Neural progenitor cell (in vitro differentiated cells): ENCODE results near the gene PTPRT. TPM values are rescaled to one million over a fixed set of nuclear protein-coding genes. Genes with fewer than 3 reads are reported as not detected.

ENCODE experiments used
- DNase-seq: peaks from one replicate; pipeline ENCODE4 v3.0.0-alpha.2; 2016; ENCODE audit warnings: low spot score
- H2AFZ ChIP-seq: fragments of 200-600 bp; sonication (generic); replicated peaks from 2 replicates; pipeline ENCODE4 v1.6.1; 2016; ENCODE audit warnings: antibody characterized with exemption
- H3F3A ChIP-seq: fragments of 200-600 bp; sonication (generic); 2 replicates; pipeline ENCODE4 v1.6.1; 2016; ENCODE audit warnings: antibody characterized with exemption, low read depth
- H3K27ac ChIP-seq: fragments of 200-600 bp; sonication (generic); 2 replicates; pipeline ENCODE4 v1.5.1; 2016; ENCODE audit warnings: mild to moderate bottlenecking
- H3K27me3 ChIP-seq: fragments of 200-600 bp; sonication (generic); 2 replicates; pipeline ENCODE4 v1.6.1; 2016; ENCODE audit warnings: mild to moderate bottlenecking, moderate library complexity
- H3K36me3 ChIP-seq: fragments of 200-600 bp; sonication (generic); 2 replicates; pipeline ENCODE4 v1.5.1; 2016
- H3K4me1 ChIP-seq: fragments of 200-600 bp; sonication (generic); 2 replicates; pipeline ENCODE4 v1.6.1; 2016; ENCODE audit warnings: mixed run types
- H3K4me2 ChIP-seq: fragments of 200-600 bp; sonication (generic); 2 replicates; pipeline ENCODE4 v1.6.1; 2016
- H3K4me3 ChIP-seq: fragments of 200-600 bp; sonication (generic); 2 replicates; pipeline ENCODE4 v1.5.1; 2016
- H3K79me2 ChIP-seq: fragments of 200-600 bp; sonication (generic); 2 replicates; pipeline ENCODE4 v1.6.1; 2016; ENCODE audit warnings: low read depth
- H3K9ac ChIP-seq: fragments of 200-600 bp; sonication (generic); 2 replicates; pipeline ENCODE4 v1.6.1; 2016
- H3K9me3 ChIP-seq: fragments of 200-600 bp; sonication (generic); 2 replicates; pipeline ENCODE4 v1.5.1; 2016; ENCODE audit warnings: low read depth
- H4K20me1 ChIP-seq: fragments of 200-600 bp; sonication (generic); 2 replicates; pipeline ENCODE4 v1.6.1; 2016; ENCODE audit warnings: low read depth
- H3K27ac Mint-ChIP-seq: 3 replicates; pipeline ENCODE4 v1.8.0; 2021; ENCODE audit warnings: mixed read lengths
- H3K27me3 Mint-ChIP-seq: 2 replicates; pipeline ENCODE4 v1.8.0; 2022; ENCODE audit warnings: low read depth, mild to moderate bottlenecking, inconsistent platforms, moderate library complexity, mixed read lengths; ENCODE audit not compliant: insufficient read depth
- H3K36me3 Mint-ChIP-seq: 3 replicates; pipeline ENCODE4 v1.8.0; 2021; ENCODE audit warnings: mixed read lengths
- H3K4me1 Mint-ChIP-seq: 3 replicates; pipeline ENCODE4 v1.8.0; 2021; ENCODE audit warnings: mixed read lengths
- H3K4me3 Mint-ChIP-seq: 3 replicates; pipeline ENCODE4 v1.8.0; 2021; ENCODE audit warnings: mild to moderate bottlenecking, moderate library complexity, mixed read lengths
- H3K9me3 Mint-ChIP-seq: 3 replicates; pipeline ENCODE4 v1.8.0; 2020; ENCODE audit warnings: mixed read lengths
- EZH2 ChIP-seq: fragments of 200-600 bp; sonication (generic); IDR thresholded peaks from 2 replicates; pipeline ENCODE4 v1.6.1; 2017; ENCODE audit warnings: antibody characterized with exemption, mild to moderate bottlenecking, moderate library complexity
- EZH2phosphoT487 ChIP-seq: fragments of 200-600 bp; sonication (generic); IDR thresholded peaks from 2 replicates; pipeline ENCODE4 v1.6.1; 2017; ENCODE audit warnings: antibody characterized with exemption
- total RNA-seq: library from RNA; depleted of rRNA; stranded (reverse); fragments of >200 nt; gene quantifications from 2 replicates; pipeline ENCODE4 v1.2.3, GENCODE V29; 2015; ENCODE audit warnings: low replicate concordance
- TF ChIP-seq, protein P1 (sequence below): fragments of 200-600 bp; sonication (generic); IDR thresholded peaks from 2 replicates; pipeline ENCODE4 v1.5.1; 2017; ENCODE audit warnings: antibody characterized with exemption, mild to moderate bottlenecking

PTPRT gene
- total RNA-seq, 1 donor from 2014 or later, result 1.1 TPM

- no peaks in the 10 kb centered on the region for H3K9me3 ChIP-seq
- no peaks in the 10 kb centered on the region for H3K4me1 ChIP-seq
- H2AFZ ChIP-seq, result no peak overlapping the region
- no peak overlapping the region for H3K4me3 ChIP-seq
- TF ChIP-seq EZH2phosphoT487 (no peak), EZH2 (no peak)
- TF ChIP-seq, protein P1, sequence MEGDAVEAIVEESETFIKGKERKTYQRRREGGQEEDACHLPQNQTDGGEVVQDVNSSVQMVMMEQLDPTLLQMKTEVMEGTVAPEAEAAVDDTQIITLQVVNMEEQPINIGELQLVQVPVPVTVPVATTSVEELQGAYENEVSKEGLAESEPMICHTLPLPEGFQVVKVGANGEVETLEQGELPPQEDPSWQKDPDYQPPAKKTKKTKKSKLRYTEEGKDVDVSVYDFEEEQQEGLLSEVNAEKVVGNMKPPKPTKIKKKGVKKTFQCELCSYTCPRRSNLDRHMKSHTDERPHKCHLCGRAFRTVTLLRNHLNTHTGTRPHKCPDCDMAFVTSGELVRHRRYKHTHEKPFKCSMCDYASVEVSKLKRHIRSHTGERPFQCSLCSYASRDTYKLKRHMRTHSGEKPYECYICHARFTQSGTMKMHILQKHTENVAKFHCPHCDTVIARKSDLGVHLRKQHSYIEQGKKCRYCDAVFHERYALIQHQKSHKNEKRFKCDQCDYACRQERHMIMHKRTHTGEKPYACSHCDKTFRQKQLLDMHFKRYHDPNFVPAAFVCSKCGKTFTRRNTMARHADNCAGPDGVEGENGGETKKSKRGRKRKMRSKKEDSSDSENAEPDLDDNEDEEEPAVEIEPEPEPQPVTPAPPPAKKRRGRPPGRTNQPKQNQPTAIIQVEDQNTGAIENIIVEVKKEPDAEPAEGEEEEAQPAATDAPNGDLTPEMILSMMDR, result no peak
- H3K36me3 ChIP-seq, result no peaks in the 10 kb centered on the region
- H3K9ac ChIP-seq, result no peak overlapping the region
- H3K4me2 ChIP-seq, result no peak overlapping the region
- H3K27ac ChIP-seq, result no peak overlapping the region
- Mint-ChIP-seq H3K4me3 (no peak overlapping the region), H3K9me3 (no peaks in the 10 kb centered on the region), H3K27ac (no peak overlapping the region), H3K4me1 (peaks cover 2% of the 10 kb centered on the region), H3K27me3 (peaks cover 18% of the 10 kb centered on the region), H3K36me3 (no peaks in the 10 kb centered on the region)
- H4K20me1 ChIP-seq, result no peaks in the 10 kb centered on the region
- H3K27me3 ChIP-seq, result peaks cover 28% of the 10 kb centered on the region
- no peaks in the 10 kb centered on the region for H3K79me2 ChIP-seq
- no peaks in the 10 kb centered on the region for H3F3A ChIP-seq
- DNase-seq, result no peak
These were observed 48.0 kb upstream of the PTPRT start for GRCh38 chr20:43237651-43238168.

DNA sequence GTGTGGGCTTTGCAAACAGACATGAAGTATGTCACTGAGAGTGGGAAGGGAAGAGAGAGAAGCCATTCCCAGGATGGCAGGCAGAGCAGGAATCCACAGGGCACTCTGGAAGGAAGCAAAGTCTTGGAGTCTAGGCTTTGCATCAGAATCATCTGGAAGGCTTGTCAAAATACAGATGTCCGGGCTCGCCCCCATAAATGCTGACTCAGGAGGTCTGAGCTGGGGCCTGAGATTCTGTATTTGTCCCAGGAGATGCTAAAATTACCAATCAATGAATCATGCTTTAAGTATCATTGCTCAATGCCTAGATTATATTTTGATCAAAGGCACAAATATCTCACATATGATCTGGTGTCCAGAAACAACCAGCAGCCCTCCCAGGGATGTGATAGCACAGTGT is 46.3 kb upstream of the PTPRT start:
- Mint-ChIP-seq H3K9me3 (no peaks in the 10 kb centered on the region), H3K36me3 (no peaks in the 10 kb centered on the region), H3K4me1 (peaks cover 9% of the 10 kb centered on the region), H3K27me3 (peaks cover 20% of the 10 kb centered on the region), H3K27ac (no peak overlapping the region), H3K4me3 (no peak overlapping the region)
- H3K4me3 ChIP-seq, result no peak overlapping the region
- H3K27me3 ChIP-seq, result peaks cover 42% of the 10 kb centered on the region
- H3F3A ChIP-seq, result no peaks in the 10 kb centered on the region
- H3K9ac ChIP-seq, result no peak overlapping the region
- no peaks in the 10 kb centered on the region for H3K79me2 ChIP-seq
- H2AFZ ChIP-seq, result no peak overlapping the region
- no peak for DNase-seq
- no peak overlapping the region for H3K27ac ChIP-seq
- no peaks in the 10 kb centered on the region for H3K36me3 ChIP-seq
- TF ChIP-seq, protein P1, result no peak
- TF ChIP-seq EZH2phosphoT487, result no peak
- no peak for TF ChIP-seq EZH2
- no peaks in the 10 kb centered on the region for H3K9me3 ChIP-seq
- H3K4me1 ChIP-seq, result no peaks in the 10 kb centered on the region
- H4K20me1 ChIP-seq, result no peaks in the 10 kb centered on the region
- no peak overlapping the region for H3K4me2 ChIP-seq

DNA sequence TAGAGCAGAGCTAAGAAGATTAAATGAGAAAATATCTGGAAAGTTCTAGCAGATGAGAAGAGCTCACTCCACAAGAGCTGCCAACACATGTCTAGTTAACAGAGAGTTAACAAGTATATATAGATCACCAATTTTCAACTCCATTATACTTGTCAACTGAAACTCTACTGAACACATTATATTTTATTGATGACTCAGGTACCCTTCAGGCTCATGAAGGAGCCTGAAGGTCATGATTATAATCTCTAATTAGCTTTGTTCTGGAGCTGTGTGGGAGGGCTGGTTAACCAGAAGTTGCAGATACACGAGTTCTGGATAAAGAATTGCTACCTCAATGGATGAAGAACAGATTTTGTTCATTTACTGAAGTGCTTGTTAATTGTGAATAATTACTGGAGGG is 42.1 kb upstream of the PTPRT start:
- no peak for TF ChIP-seq EZH2
- TF ChIP-seq EZH2phosphoT487, result no peak
- TF ChIP-seq, protein P1, result no peak
- H3K27ac ChIP-seq, result no peak overlapping the region
- no peaks in the 10 kb centered on the region for H3F3A ChIP-seq
- no peaks in the 10 kb centered on the region for H3K79me2 ChIP-seq
- H3K9ac ChIP-seq, result no peak overlapping the region
- no peaks in the 10 kb centered on the region for H3K9me3 Mint-ChIP-seq
- H3K36me3 ChIP-seq, result no peaks in the 10 kb centered on the region
- peaks cover 9% of the 10 kb centered on the region for H3K4me1 Mint-ChIP-seq
- H3K4me3 Mint-ChIP-seq, result no peak overlapping the region
- no peak overlapping the region for H3K27ac Mint-ChIP-seq
- no peaks in the 10 kb centered on the region for H4K20me1 ChIP-seq
- no peaks in the 10 kb centered on the region for H3K9me3 ChIP-seq
- no peak overlapping the region for H2AFZ ChIP-seq
- H3K36me3 Mint-ChIP-seq, result no peaks in the 10 kb centered on the region
- no peak for DNase-seq
- H3K27me3 Mint-ChIP-seq, result peaks cover 21% of the 10 kb centered on the region
- no peak overlapping the region for H3K4me3 ChIP-seq
- peaks cover 44% of the 10 kb centered on the region for H3K27me3 ChIP-seq
- no peaks in the 10 kb centered on the region for H3K4me1 ChIP-seq
- no peak overlapping the region for H3K4me2 ChIP-seq
